Measurements from ENCODE around the gene ANO6.

DNA sequence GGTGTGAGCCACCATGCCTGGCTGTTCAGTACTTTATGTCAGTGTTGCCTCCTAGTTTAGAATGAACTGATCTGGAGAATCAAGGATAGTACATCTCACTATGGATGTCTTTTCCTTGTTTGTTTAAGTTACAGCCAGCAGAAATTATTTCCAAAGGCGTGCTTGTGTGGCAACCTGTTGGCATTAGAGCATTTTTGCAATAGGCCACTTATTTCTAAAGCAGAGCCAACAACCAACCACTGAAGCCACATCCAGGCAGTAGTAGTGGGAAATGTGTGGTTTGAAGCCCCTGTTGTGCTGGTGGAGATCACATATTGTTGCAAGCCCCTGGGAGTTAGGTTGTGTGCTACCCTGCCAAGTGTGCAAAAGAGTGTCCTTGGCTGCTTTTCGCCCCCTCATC is 3.7 kb downstream of the ANO6 start:
- TF ChIP-seq, protein P1, sequence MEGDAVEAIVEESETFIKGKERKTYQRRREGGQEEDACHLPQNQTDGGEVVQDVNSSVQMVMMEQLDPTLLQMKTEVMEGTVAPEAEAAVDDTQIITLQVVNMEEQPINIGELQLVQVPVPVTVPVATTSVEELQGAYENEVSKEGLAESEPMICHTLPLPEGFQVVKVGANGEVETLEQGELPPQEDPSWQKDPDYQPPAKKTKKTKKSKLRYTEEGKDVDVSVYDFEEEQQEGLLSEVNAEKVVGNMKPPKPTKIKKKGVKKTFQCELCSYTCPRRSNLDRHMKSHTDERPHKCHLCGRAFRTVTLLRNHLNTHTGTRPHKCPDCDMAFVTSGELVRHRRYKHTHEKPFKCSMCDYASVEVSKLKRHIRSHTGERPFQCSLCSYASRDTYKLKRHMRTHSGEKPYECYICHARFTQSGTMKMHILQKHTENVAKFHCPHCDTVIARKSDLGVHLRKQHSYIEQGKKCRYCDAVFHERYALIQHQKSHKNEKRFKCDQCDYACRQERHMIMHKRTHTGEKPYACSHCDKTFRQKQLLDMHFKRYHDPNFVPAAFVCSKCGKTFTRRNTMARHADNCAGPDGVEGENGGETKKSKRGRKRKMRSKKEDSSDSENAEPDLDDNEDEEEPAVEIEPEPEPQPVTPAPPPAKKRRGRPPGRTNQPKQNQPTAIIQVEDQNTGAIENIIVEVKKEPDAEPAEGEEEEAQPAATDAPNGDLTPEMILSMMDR (conservative IDR thresholded peaks at IDR 0.05 in 1 of 2, IDR thresholded peaks at IDR 0.05 in 1 of 2; ENCODE audit: extremely low read depth in 1 of 2, insufficient read depth in 1 of 2, low read depth in 1 of 2, low read length in 2 of 2), result no peak
- TF ChIP-seq EZH2 (IDR thresholded peaks at IDR 0.05; ENCODE audit: borderline replicate concordance, low read length), result no peak

All from mammary epithelial cell (primary cell).